ENCODE results near the gene KCNG4. TPM values are rescaled to one million over a fixed set of nuclear protein-coding genes. Genes with fewer than 3 reads are reported as not detected.

KCNG4 gene
- total RNA-seq, 1 donor from 2014 or later = not detected

DNA sequence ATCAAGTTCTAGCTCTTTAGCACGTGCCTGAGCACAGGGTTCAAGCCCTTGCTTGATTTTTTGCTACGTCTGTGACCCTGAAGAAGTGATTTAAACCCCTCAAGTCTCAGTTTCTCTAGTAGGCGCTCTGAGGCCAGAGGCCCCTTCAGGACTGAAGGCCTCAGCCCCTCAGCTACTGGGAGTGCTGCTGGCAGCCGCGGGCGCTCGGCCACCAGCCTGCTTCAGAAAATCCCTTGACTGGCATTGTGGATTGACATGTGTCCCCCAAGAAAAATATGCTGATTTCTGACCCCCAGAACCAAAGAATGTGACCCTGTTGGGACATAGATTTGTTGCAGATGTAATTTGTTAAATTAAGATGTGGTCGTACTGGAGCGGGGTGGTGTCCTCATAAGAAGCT lies 34.7 kb upstream of the KCNG4 start:
- no peak overlapping the region for H3K27ac Mint-ChIP-seq
- no peaks in the 10 kb centered on the region for H3K9me3 Mint-ChIP-seq
- H3K4me3 Mint-ChIP-seq (ENCODE audit: low read depth) = no peak overlapping the region
- peaks cover 3% of the 10 kb centered on the region for H3K27me3 Mint-ChIP-seq (ENCODE audit: low read depth)
- DNase-seq (ENCODE audit: low spot score) = no peak
- H3K4me1 Mint-ChIP-seq (ENCODE audit: low read depth) = no peaks in the 10 kb centered on the region
- H3K36me3 Mint-ChIP-seq (ENCODE audit: low read depth) = no peaks in the 10 kb centered on the region
- intact Hi-C loops (cut with micrococcal nuclease) = no loop called here

DNA sequence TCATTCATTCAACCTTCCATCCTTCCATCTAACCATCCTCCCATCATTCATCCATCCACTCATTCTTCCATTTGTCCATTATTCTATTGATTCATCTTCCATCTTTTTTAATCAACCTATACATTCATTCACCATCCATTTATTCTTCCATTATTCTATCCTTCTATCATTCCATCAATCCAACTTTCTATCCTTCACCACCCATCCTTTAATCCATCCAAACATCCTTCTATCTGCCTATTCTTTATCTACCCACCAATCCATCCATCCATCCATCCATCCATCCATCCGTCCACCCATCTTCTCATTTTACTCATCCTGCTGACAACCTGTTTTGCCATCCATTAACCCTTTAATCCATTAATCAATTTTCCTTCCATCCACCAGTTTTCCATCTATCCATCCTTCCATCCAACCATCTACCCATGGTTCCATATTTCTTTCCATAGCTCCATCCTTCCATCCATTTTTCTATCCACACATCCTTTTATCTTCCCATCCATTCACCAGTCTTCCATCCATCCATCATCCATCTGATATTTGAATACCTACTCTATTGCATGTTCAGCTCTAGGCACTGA lies 33.0 kb upstream of the KCNG4 start:
- H3K4me1 Mint-ChIP-seq (ENCODE audit: low read depth) = no peaks in the 10 kb centered on the region
- no peak overlapping the region for H3K4me3 Mint-ChIP-seq (ENCODE audit: low read depth)
- intact Hi-C loops (cut with micrococcal nuclease) = no loop called here
- no peaks in the 10 kb centered on the region for H3K36me3 Mint-ChIP-seq (ENCODE audit: low read depth)
- no peak overlapping the region for H3K27ac Mint-ChIP-seq
- DNase-seq (ENCODE audit: low spot score) = no peak
- peaks cover 1% of the 10 kb centered on the region for H3K27me3 Mint-ChIP-seq (ENCODE audit: low read depth)
- H3K9me3 Mint-ChIP-seq = no peaks in the 10 kb centered on the region

DNA sequence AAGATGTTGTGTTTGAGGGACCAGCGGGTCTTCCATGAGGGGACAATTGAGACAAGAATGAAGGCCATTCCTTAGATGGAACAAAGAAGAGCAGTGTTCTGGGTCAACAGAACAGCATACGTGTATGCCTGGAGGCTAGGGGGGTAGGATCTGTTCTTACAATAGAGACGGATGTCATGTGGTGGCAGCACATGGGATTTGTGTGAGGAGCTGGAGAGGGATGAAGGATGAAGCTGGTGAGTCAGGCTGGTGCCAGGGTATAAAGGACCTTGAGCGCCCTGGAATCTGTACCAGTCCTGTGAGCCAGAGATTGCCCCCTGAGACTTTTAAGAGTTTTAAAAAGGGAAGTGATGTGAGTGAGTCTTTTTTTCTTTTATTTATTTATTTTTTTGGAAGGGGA lies 32.1 kb upstream of the KCNG4 start:
- Mint-ChIP-seq H3K27me3 (ENCODE audit: low read depth) (no peaks in the 10 kb centered on the region), H3K4me1 (ENCODE audit: low read depth) (no peaks in the 10 kb centered on the region), H3K27ac (no peak overlapping the region), H3K9me3 (no peaks in the 10 kb centered on the region), H3K36me3 (ENCODE audit: low read depth) (no peaks in the 10 kb centered on the region), H3K4me3 (ENCODE audit: low read depth) (no peak overlapping the region)
- no peak for DNase-seq (ENCODE audit: low spot score)
- intact Hi-C loops (cut with micrococcal nuclease) = no loop called here

DNA sequence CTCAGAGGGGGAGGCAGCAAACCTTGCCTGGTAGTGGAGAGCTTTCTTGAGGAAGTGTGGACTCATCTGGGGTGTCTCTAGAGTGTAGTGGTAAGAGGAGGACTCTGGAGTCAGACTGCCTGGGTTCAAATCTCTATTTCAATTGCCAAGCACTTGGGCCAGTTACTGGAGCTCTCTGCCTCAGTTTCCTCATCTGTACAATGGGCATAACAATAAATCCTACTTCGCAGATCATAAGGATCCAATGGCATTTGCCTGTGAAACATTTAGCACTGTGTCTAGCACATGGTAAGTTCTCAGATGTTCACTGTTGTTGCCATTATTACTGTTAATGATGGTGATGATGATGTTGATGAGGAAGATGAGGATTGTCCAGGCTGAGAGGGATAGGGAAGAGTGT lies 31.2 kb upstream of the KCNG4 start:
- H3K4me3 Mint-ChIP-seq (ENCODE audit: low read depth) = no peak overlapping the region
- H3K4me1 Mint-ChIP-seq (ENCODE audit: low read depth) = no peaks in the 10 kb centered on the region
- no peaks in the 10 kb centered on the region for H3K36me3 Mint-ChIP-seq (ENCODE audit: low read depth)
- H3K9me3 Mint-ChIP-seq = no peaks in the 10 kb centered on the region
- intact Hi-C loops (cut with micrococcal nuclease) = no loop called here
- DNase-seq (ENCODE audit: low spot score) = no peak
- H3K27me3 Mint-ChIP-seq (ENCODE audit: low read depth) = no peaks in the 10 kb centered on the region
- no peak overlapping the region for H3K27ac Mint-ChIP-seq

DNA sequence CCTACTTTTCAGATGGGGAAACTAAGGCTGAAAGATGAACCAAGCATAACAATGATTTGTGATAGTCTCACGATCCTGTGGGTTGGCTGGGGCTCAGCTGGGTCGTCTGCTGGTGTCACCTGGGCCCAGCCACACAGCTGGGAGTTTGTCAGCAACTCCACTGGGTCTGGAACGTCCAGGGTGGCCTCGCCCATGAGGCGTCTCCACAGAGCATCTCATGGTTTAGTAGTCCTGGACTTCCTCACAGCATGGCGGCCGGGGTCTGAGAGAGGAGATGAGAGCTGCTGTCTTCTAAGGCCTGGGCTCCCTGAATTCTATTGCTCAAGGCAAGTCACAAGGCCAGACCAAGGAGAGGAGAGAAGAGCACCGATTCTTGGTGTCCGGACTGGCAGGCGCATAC lies 30.7 kb upstream of the KCNG4 start:
- DNase-seq (ENCODE audit: low spot score) = no peak
- Mint-ChIP-seq H3K27ac (no peak overlapping the region), H3K36me3 (ENCODE audit: low read depth) (no peaks in the 10 kb centered on the region), H3K4me3 (ENCODE audit: low read depth) (no peak overlapping the region), H3K9me3 (no peaks in the 10 kb centered on the region), H3K4me1 (ENCODE audit: low read depth) (no peaks in the 10 kb centered on the region), H3K27me3 (ENCODE audit: low read depth) (no peaks in the 10 kb centered on the region)
- intact Hi-C loops (cut with micrococcal nuclease) = no loop called here

DNA sequence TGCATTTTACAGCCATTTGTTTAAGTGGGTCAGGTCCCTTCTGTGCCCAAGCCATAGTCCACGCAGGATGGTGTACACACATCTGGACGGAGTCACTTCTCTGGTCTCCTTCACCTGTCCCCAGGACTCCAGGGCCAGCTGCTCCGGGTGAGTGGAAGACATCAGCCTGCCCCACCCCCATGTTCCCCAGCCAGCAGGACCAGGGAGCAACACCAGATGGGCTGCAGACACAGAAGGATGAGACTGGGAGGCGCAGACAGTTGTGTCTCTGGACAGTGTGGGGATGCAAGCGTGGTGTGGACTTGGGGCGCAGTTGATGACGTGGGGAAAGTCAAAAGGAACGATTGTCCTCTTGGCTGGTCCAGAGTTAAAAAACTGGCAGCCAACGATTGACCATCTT lies 30.3 kb upstream of the KCNG4 start:
- DNase-seq (ENCODE audit: low spot score) = no peak
- intact Hi-C loops (cut with micrococcal nuclease) = no loop called here
- Mint-ChIP-seq H3K4me3 (ENCODE audit: low read depth) (no peak overlapping the region), H3K36me3 (ENCODE audit: low read depth) (no peaks in the 10 kb centered on the region), H3K27me3 (ENCODE audit: low read depth) (no peaks in the 10 kb centered on the region), H3K27ac (no peak overlapping the region), H3K4me1 (ENCODE audit: low read depth) (no peaks in the 10 kb centered on the region), H3K9me3 (no peaks in the 10 kb centered on the region)

DNA sequence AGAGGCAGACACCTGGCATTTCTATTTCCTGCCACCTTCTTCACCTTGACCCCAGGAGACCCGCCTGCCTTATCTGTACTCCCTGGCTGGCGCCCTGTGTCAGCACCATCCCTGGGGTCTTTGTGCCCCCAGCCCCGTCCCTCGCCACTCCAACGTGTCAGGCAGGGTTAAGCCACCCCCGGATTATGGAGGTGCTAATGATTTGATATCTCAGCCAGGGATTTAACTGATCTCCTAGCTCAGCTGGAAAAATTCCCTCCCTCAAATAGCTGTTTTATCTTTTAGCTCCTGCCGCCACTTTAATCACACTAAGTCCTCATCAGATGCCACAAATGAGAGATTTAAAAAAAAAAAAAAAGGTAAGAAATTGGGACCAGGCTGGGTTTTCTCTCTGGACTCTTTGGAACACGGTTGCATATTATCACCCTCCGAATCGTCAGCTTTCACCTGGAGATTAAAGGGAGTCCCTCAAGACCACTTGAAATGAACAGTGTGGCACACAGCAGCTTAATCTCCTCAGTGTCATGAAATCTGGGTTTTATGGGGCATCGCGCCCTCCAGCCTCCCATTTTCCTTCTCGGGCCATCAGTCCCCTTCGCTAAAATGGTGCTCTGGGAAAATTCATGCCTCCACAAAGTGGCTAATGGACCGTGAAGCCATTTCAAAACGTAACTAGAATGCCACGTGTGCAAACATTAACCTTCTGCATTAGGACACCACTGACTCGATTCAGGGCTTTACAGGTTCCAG lies 28.7 kb upstream of the KCNG4 start:
- Mint-ChIP-seq H3K9me3 (no peaks in the 10 kb centered on the region), H3K27ac (no peak overlapping the region), H3K4me3 (ENCODE audit: low read depth) (no peak overlapping the region), H3K36me3 (ENCODE audit: low read depth) (no peaks in the 10 kb centered on the region), H3K4me1 (ENCODE audit: low read depth) (no peaks in the 10 kb centered on the region), H3K27me3 (ENCODE audit: low read depth) (no peaks in the 10 kb centered on the region)
- intact Hi-C loops (cut with micrococcal nuclease) = no loop called here
- no peak for DNase-seq (ENCODE audit: low spot score)

DNA sequence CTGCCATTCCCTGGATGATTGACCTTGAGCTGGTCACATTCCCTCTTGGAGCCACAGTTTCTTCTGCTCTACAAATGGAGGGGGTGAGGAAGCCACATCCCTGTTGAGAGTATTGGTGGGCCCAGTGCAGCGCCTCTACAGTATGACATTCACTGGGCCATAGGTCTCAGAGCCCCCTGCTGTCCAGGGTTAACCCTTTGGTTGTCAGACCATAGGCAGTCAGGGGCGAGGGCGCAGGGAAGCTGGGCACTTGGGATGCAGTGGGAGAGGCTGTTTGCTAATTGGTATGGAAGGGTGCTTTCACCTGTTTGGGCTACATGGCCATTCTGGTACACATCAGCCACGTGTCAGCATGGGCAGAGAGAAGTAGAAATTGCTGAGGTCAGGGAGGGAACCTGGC lies 27.6 kb upstream of the KCNG4 start:
- H3K4me1 Mint-ChIP-seq (ENCODE audit: low read depth) = no peaks in the 10 kb centered on the region
- no peaks in the 10 kb centered on the region for H3K9me3 Mint-ChIP-seq
- H3K27ac Mint-ChIP-seq = no peak overlapping the region
- H3K4me3 Mint-ChIP-seq (ENCODE audit: low read depth) = no peak overlapping the region
- no peak for DNase-seq (ENCODE audit: low spot score)
- no peaks in the 10 kb centered on the region for H3K36me3 Mint-ChIP-seq (ENCODE audit: low read depth)
- no peaks in the 10 kb centered on the region for H3K27me3 Mint-ChIP-seq (ENCODE audit: low read depth)
- intact Hi-C loops (cut with micrococcal nuclease) = no loop called here

DNA sequence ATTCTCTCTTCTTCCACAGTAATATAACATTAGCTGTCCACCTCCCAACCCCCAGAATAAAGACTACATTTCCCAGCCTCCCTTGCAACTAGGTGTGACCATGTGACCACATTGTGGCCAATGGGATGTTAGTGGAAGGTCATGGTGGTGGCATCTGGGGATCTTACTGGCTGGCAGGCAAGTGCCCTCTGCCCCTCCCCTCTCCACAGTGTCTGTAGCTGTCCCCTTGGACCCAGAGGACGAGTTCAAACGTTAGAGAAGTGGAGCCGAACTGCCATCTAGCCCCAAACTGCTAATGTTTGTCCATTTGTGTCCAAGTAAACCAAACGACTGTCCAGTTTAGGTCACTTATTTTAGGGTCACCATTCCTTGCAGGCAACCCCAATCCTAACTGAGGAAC lies 26.6 kb upstream of the KCNG4 start:
- H3K27ac Mint-ChIP-seq = no peak overlapping the region
- no peaks in the 10 kb centered on the region for H3K27me3 Mint-ChIP-seq (ENCODE audit: low read depth)
- peak; percentile 9 for DNase-seq (ENCODE audit: low spot score)
- no peak overlapping the region for H3K4me3 Mint-ChIP-seq (ENCODE audit: low read depth)
- no peaks in the 10 kb centered on the region for H3K9me3 Mint-ChIP-seq
- intact Hi-C loops (cut with micrococcal nuclease) = no loop called here
- no peaks in the 10 kb centered on the region for H3K4me1 Mint-ChIP-seq (ENCODE audit: low read depth)
- H3K36me3 Mint-ChIP-seq (ENCODE audit: low read depth) = no peaks in the 10 kb centered on the region

DNA sequence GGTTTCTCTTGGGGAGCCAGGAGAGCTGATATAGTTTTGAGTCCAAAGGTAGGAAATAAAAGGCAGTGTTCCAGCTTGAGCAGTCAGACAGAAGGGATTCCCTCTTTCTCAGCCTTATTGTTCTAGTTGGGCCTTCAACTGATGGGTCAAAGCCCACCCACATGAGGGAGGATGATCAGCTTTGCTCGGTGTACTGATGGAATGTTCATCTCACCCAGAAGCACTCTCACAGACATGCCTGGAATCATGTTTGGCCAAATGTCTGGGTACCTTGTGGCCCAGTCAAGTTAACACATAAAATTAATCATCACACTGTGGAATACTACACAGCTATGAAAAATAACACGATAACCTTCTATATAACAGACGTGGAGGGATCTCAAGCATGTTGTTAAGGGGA lies 23.1 kb upstream of the KCNG4 start:
- no peak overlapping the region for H3K27ac Mint-ChIP-seq
- H3K9me3 Mint-ChIP-seq = no peaks in the 10 kb centered on the region
- no peaks in the 10 kb centered on the region for H3K4me1 Mint-ChIP-seq (ENCODE audit: low read depth)
- intact Hi-C loops (cut with micrococcal nuclease) = no loop called here
- no peak overlapping the region for H3K4me3 Mint-ChIP-seq (ENCODE audit: low read depth)
- no peaks in the 10 kb centered on the region for H3K36me3 Mint-ChIP-seq (ENCODE audit: low read depth)
- DNase-seq (ENCODE audit: low spot score) = no peak
- H3K27me3 Mint-ChIP-seq (ENCODE audit: low read depth) = no peaks in the 10 kb centered on the region

DNA sequence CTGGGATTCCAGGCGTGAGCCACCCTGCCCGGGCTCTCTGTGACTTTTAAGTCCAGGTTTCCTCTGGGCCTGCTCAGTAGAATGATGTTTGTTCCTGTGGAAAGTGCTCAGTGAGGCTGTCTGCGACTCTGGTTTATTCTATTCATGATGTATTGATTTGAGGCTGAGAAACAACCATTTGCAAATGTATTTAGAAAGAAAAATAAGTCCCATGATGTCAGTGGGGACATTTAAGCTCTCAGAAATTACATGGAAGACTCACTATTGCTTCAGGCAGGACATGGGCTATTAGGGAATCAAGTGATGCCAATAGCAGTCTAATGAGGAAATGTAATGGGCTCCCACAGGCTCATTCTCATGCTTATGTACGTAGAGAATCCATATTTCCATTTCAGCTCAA lies 22.2 kb upstream of the KCNG4 start:
- Mint-ChIP-seq H3K9me3 (no peaks in the 10 kb centered on the region), H3K27ac (no peak overlapping the region), H3K4me3 (ENCODE audit: low read depth) (no peak overlapping the region), H3K4me1 (ENCODE audit: low read depth) (no peaks in the 10 kb centered on the region), H3K27me3 (ENCODE audit: low read depth) (no peaks in the 10 kb centered on the region), H3K36me3 (ENCODE audit: low read depth) (no peaks in the 10 kb centered on the region)
- no peak for DNase-seq (ENCODE audit: low spot score)
- intact Hi-C loops (cut with micrococcal nuclease) = no loop called here

DNA sequence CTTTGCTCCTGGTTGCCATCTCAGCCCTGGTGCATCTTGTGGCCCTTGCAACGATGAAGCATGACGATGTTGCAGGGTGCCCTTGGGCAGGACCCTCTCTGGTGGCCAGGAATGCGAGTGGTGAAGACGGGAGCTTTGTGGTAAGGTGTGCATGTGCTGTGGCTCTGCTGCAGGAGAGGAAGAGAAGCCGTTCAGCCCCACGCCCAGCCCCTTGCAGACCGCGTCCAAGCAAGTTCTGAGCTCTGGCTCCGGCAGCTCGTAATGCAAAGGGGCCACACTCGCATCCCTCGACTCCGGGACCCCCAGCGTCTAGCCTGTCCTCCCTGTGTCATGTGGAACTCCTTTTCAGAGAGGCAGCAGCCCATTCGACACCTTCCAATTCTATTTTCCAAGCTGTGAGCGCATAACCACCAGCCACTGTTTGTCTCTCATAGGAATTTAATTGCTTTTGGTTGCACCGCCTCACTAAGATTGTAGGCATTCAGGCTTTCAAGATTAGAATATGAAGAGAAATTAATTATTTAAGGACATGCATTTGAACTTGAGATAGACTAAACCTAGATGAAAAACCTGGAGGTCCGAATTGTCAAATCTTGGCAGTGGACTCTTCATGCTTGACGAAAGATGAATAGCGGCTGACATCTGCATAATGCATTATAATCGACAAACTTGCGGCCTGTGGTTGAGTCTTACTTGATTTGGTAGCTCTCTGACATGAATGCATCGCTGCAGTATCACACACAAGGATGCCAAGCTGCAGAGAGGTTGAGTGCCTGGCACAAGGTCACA lies 21.1 kb upstream of the KCNG4 start:
- intact Hi-C loops (cut with micrococcal nuclease) = no loop called here
- H3K4me3 Mint-ChIP-seq (ENCODE audit: low read depth) = no peak overlapping the region
- no peak for DNase-seq (ENCODE audit: low spot score)
- no peaks in the 10 kb centered on the region for H3K27me3 Mint-ChIP-seq (ENCODE audit: low read depth)
- no peaks in the 10 kb centered on the region for H3K4me1 Mint-ChIP-seq (ENCODE audit: low read depth)
- no peak overlapping the region for H3K27ac Mint-ChIP-seq
- H3K9me3 Mint-ChIP-seq = no peaks in the 10 kb centered on the region
- H3K36me3 Mint-ChIP-seq (ENCODE audit: low read depth) = no peaks in the 10 kb centered on the region

DNA sequence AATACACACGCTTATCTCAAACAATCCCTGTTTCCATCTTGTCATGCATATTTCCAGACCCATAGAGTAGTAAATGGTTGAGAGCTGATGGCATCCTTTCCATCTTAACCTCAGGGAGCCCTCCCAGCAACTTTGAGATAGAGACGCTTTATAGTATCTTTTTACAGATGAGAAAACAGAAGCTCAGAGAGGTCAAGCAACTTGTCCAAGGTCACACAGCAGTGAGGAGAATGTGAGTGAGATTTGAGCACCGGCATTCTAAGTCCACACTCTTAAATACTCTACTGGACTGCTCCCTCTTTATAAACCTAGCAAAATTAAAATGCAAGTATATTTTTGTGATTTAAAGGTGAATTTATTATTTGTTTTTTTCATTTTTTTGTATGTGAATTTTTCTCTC lies 19.9 kb upstream of the KCNG4 start:
- Mint-ChIP-seq H3K27me3 (ENCODE audit: low read depth) (no peaks in the 10 kb centered on the region), H3K4me3 (ENCODE audit: low read depth) (no peak overlapping the region), H3K4me1 (ENCODE audit: low read depth) (no peaks in the 10 kb centered on the region), H3K27ac (no peak overlapping the region), H3K36me3 (ENCODE audit: low read depth) (no peaks in the 10 kb centered on the region), H3K9me3 (no peaks in the 10 kb centered on the region)
- DNase-seq (ENCODE audit: low spot score) = no peak
- intact Hi-C loops (cut with micrococcal nuclease) = no loop called here
